ENCODE data around the gene FCGR1A. TPM values are rescaled to one million over a fixed set of nuclear protein-coding genes. Genes with fewer than 3 reads are reported as not detected.
"Not testable (repeated sequence)": the region's sequence is repeated elsewhere in the genome, so short reads cannot be mapped to it uniquely, and the experiment has no call there.

The FCGR1A gene
- total RNA-seq, 1 donor, result not detected

- H3K4me1 ChIP-seq (ENCODE audit: insufficient read depth, low read length); H3K4me2 ChIP-seq (ENCODE audit: insufficient read depth, low read length); H3K27me3 ChIP-seq (ENCODE audit: insufficient read depth, low read length); H4K20me1 ChIP-seq (ENCODE audit: insufficient read depth, low read length); DNase-seq (ENCODE audit: insufficient read length, low spot score, missing footprints); H2AFZ ChIP-seq (ENCODE audit: low read length); H3K9me3 ChIP-seq (ENCODE audit: low read depth, low read length); H3K27ac ChIP-seq (ENCODE audit: low read depth, low read length); H3K4me3 ChIP-seq (ENCODE audit: insufficient read depth, low read length); H3K79me2 ChIP-seq (ENCODE audit: insufficient read depth, low read length); H3K36me3 ChIP-seq (ENCODE audit: insufficient read depth, low read length): not testable (repeated sequence)
Observed at GRCh38 chr1:149770661-149771060, 11.8 kb upstream of the FCGR1A start.

- not testable (repeated sequence) for H3K27me3 ChIP-seq (ENCODE audit: insufficient read depth, low read length); H3K27ac ChIP-seq (ENCODE audit: low read depth, low read length); DNase-seq (ENCODE audit: insufficient read length, low spot score, missing footprints); H3K4me1 ChIP-seq (ENCODE audit: insufficient read depth, low read length); H3K4me3 ChIP-seq (ENCODE audit: insufficient read depth, low read length); H4K20me1 ChIP-seq (ENCODE audit: insufficient read depth, low read length); H3K4me2 ChIP-seq (ENCODE audit: insufficient read depth, low read length); H3K9me3 ChIP-seq (ENCODE audit: low read depth, low read length); H2AFZ ChIP-seq (ENCODE audit: low read length); H3K79me2 ChIP-seq (ENCODE audit: insufficient read depth, low read length); H3K36me3 ChIP-seq (ENCODE audit: insufficient read depth, low read length)
Observed at GRCh38 chr1:149771653-149772425, 10.7 kb upstream of the FCGR1A start.

- not testable (repeated sequence) for H3K9me3 ChIP-seq (ENCODE audit: low read depth, low read length); H2AFZ ChIP-seq (ENCODE audit: low read length); H3K4me3 ChIP-seq (ENCODE audit: insufficient read depth, low read length); H4K20me1 ChIP-seq (ENCODE audit: insufficient read depth, low read length); H3K79me2 ChIP-seq (ENCODE audit: insufficient read depth, low read length); H3K27me3 ChIP-seq (ENCODE audit: insufficient read depth, low read length); H3K27ac ChIP-seq (ENCODE audit: low read depth, low read length); H3K4me2 ChIP-seq (ENCODE audit: insufficient read depth, low read length); DNase-seq (ENCODE audit: insufficient read length, low spot score, missing footprints); H3K36me3 ChIP-seq (ENCODE audit: insufficient read depth, low read length); H3K4me1 ChIP-seq (ENCODE audit: insufficient read depth, low read length)
Observed at GRCh38 chr1:149775510-149776147, 6.9 kb upstream of the FCGR1A start.

- H3K9me3 ChIP-seq (ENCODE audit: low read depth, low read length); H3K79me2 ChIP-seq (ENCODE audit: insufficient read depth, low read length); H3K4me1 ChIP-seq (ENCODE audit: insufficient read depth, low read length); H2AFZ ChIP-seq (ENCODE audit: low read length); H3K4me3 ChIP-seq (ENCODE audit: insufficient read depth, low read length); H3K36me3 ChIP-seq (ENCODE audit: insufficient read depth, low read length); H4K20me1 ChIP-seq (ENCODE audit: insufficient read depth, low read length); H3K4me2 ChIP-seq (ENCODE audit: insufficient read depth, low read length); H3K27me3 ChIP-seq (ENCODE audit: insufficient read depth, low read length); H3K27ac ChIP-seq (ENCODE audit: low read depth, low read length); DNase-seq (ENCODE audit: insufficient read length, low spot score, missing footprints): not testable (repeated sequence)
Observed at GRCh38 chr1:149777084-149777483, 5.4 kb upstream of the FCGR1A start.

GRCh38 chr1:149778313-149778712 is 4.2 kb upstream of the FCGR1A start:
- H3K79me2 ChIP-seq (ENCODE audit: insufficient read depth, low read length); H3K27ac ChIP-seq (ENCODE audit: low read depth, low read length); H3K4me1 ChIP-seq (ENCODE audit: insufficient read depth, low read length); DNase-seq (ENCODE audit: insufficient read length, low spot score, missing footprints); H3K4me2 ChIP-seq (ENCODE audit: insufficient read depth, low read length); H3K27me3 ChIP-seq (ENCODE audit: insufficient read depth, low read length); H3K36me3 ChIP-seq (ENCODE audit: insufficient read depth, low read length); H3K9me3 ChIP-seq (ENCODE audit: low read depth, low read length); H4K20me1 ChIP-seq (ENCODE audit: insufficient read depth, low read length); H2AFZ ChIP-seq (ENCODE audit: low read length); H3K4me3 ChIP-seq (ENCODE audit: insufficient read depth, low read length): not testable (repeated sequence)

- not testable (repeated sequence) for H3K4me1 ChIP-seq (ENCODE audit: insufficient read depth, low read length)
Observed at GRCh38 chr1:149781413-149781984, 995 bp upstream of the FCGR1A start.

GRCh38 chr1:149783289-149783688 is 795 bp downstream of the FCGR1A start:
- H3K4me3 ChIP-seq (ENCODE audit: insufficient read depth, low read length); H2AFZ ChIP-seq (ENCODE audit: low read length); DNase-seq (ENCODE audit: insufficient read length, low spot score, missing footprints); H3K9me3 ChIP-seq (ENCODE audit: low read depth, low read length); H3K27ac ChIP-seq (ENCODE audit: low read depth, low read length); H3K36me3 ChIP-seq (ENCODE audit: insufficient read depth, low read length); H3K4me2 ChIP-seq (ENCODE audit: insufficient read depth, low read length); H3K4me1 ChIP-seq (ENCODE audit: insufficient read depth, low read length); H3K27me3 ChIP-seq (ENCODE audit: insufficient read depth, low read length); H3K79me2 ChIP-seq (ENCODE audit: insufficient read depth, low read length); H4K20me1 ChIP-seq (ENCODE audit: insufficient read depth, low read length): not testable (repeated sequence)

More at GRCh38 chr1:149781413-149781984, 995 bp upstream of the FCGR1A start:
- H3K27me3 ChIP-seq (ENCODE audit: insufficient read depth, low read length); H3K4me2 ChIP-seq (ENCODE audit: insufficient read depth, low read length); H3K4me3 ChIP-seq (ENCODE audit: insufficient read depth, low read length); H3K79me2 ChIP-seq (ENCODE audit: insufficient read depth, low read length); H3K9me3 ChIP-seq (ENCODE audit: low read depth, low read length); H3K36me3 ChIP-seq (ENCODE audit: insufficient read depth, low read length); H4K20me1 ChIP-seq (ENCODE audit: insufficient read depth, low read length); H3K27ac ChIP-seq (ENCODE audit: low read depth, low read length); H2AFZ ChIP-seq (ENCODE audit: low read length); DNase-seq (ENCODE audit: insufficient read length, low spot score, missing footprints): not testable (repeated sequence)

- DNase-seq (ENCODE audit: insufficient read length, low spot score, missing footprints); H4K20me1 ChIP-seq (ENCODE audit: insufficient read depth, low read length); H3K4me1 ChIP-seq (ENCODE audit: insufficient read depth, low read length); H3K4me2 ChIP-seq (ENCODE audit: insufficient read depth, low read length); H3K79me2 ChIP-seq (ENCODE audit: insufficient read depth, low read length); H3K4me3 ChIP-seq (ENCODE audit: insufficient read depth, low read length); H3K27ac ChIP-seq (ENCODE audit: low read depth, low read length); H3K27me3 ChIP-seq (ENCODE audit: insufficient read depth, low read length); H3K9me3 ChIP-seq (ENCODE audit: low read depth, low read length); H2AFZ ChIP-seq (ENCODE audit: low read length); H3K36me3 ChIP-seq (ENCODE audit: insufficient read depth, low read length): not testable (repeated sequence)
Observed at GRCh38 chr1:149783868-149784267, 1.4 kb downstream of the FCGR1A start.
